ENCODE results near the gene SLC45A2.
"Not testable (repeated sequence)": the region's sequence is repeated elsewhere in the genome, so short reads cannot be mapped to it uniquely, and the experiment has no call there.

SLC45A2 gene

GRCh38 chr5:33984671-33985124, at the start of gene SLC45A2:
SLC45A2 (minus strand) TSS chr5:33984693; CDS start chr5:33984583, 110 bp downstream.
- H3K36me3 Mint-ChIP-seq (ENCODE audit: low read depth) = peaks cover 21% of the 10 kb centered on the region
- no peaks in the 10 kb centered on the region for H3K9me3 Mint-ChIP-seq
- H3K4me1 Mint-ChIP-seq = no peaks in the 10 kb centered on the region
- TF ChIP-seq CTCF (IDR thresholded peaks at IDR 0.05; ENCODE audit: unreplicated experiment in 3 of 3) = no peak
- no peak within 1 kb of the TSS for H3K4me3 Mint-ChIP-seq
- no peaks in the 10 kb centered on the region for H3K27me3 Mint-ChIP-seq (ENCODE audit: low read depth)
- H3K27ac Mint-ChIP-seq = no peak within 1 kb of the TSS

- H3K9me3 Mint-ChIP-seq = no peaks in the 10 kb centered on the region
- no peak for TF ChIP-seq CTCF (IDR thresholded peaks at IDR 0.05; ENCODE audit: unreplicated experiment in 3 of 3)
- H3K27me3 Mint-ChIP-seq (ENCODE audit: low read depth) = no peaks in the 10 kb centered on the region
- peaks cover 34% of the 10 kb centered on the region for H3K36me3 Mint-ChIP-seq (ENCODE audit: low read depth)
- no peak overlapping the region for H3K4me3 Mint-ChIP-seq
- H3K27ac Mint-ChIP-seq = peak overlapping the region in 2 of 3 experiments; percentile 6 to 40
- H3K4me1 Mint-ChIP-seq = peaks cover 13% of the 10 kb centered on the region
These were observed 47.5 kb upstream of the SLC45A2 start for GRCh38 chr5:34031966-34032365.

GRCh38 chr5:34031117-34031516, 46.6 kb upstream of the SLC45A2 start:
- Mint-ChIP-seq H3K27ac (peak overlapping the region in 1 of 3 experiments; percentile 84), H3K36me3 (ENCODE audit: low read depth) (peaks cover 39% of the 10 kb centered on the region), H3K27me3 (ENCODE audit: low read depth) (no peaks in the 10 kb centered on the region), H3K4me1 (peaks cover 11% of the 10 kb centered on the region), H3K4me3 (no peak overlapping the region), H3K9me3 (no peaks in the 10 kb centered on the region)
- no peak for TF ChIP-seq CTCF (IDR thresholded peaks at IDR 0.05; ENCODE audit: unreplicated experiment in 3 of 3)

GRCh38 chr5:34030585-34030984, 46.1 kb upstream of the SLC45A2 start:
- not testable (repeated sequence) for H3K9me3 Mint-ChIP-seq; H3K27me3 Mint-ChIP-seq (ENCODE audit: low read depth); H3K4me1 Mint-ChIP-seq; H3K4me3 Mint-ChIP-seq
- H3K27ac Mint-ChIP-seq = peak overlapping the region; percentile 49 to 84 (median 79)
- peaks cover 44% of the 10 kb centered on the region for H3K36me3 Mint-ChIP-seq (ENCODE audit: low read depth)

- peaks cover 6% of the 10 kb centered on the region for H3K4me1 Mint-ChIP-seq
- peaks cover 45% of the 10 kb centered on the region for H3K36me3 Mint-ChIP-seq (ENCODE audit: low read depth)
- no peak for TF ChIP-seq CTCF (IDR thresholded peaks at IDR 0.05; ENCODE audit: unreplicated experiment in 3 of 3)
- H3K27me3 Mint-ChIP-seq (ENCODE audit: low read depth) = no peaks in the 10 kb centered on the region
- H3K4me3 Mint-ChIP-seq = no peak overlapping the region
- H3K27ac Mint-ChIP-seq = peak overlapping the region; percentile 49 to 84 (median 79)
- no peaks in the 10 kb centered on the region for H3K9me3 Mint-ChIP-seq
These were observed 45.6 kb upstream of the SLC45A2 start for GRCh38 chr5:34030048-34030447.

GRCh38 chr5:34028349-34028748, 43.9 kb upstream of the SLC45A2 start:
- no peaks in the 10 kb centered on the region for H3K27me3 Mint-ChIP-seq (ENCODE audit: low read depth)
- H3K27ac Mint-ChIP-seq = peak overlapping the region in 1 of 3 experiments; percentile 3
- peaks cover 41% of the 10 kb centered on the region for H3K36me3 Mint-ChIP-seq (ENCODE audit: low read depth)
- no peaks in the 10 kb centered on the region for H3K4me1 Mint-ChIP-seq
- no peak overlapping the region for H3K4me3 Mint-ChIP-seq
- H3K9me3 Mint-ChIP-seq = no peaks in the 10 kb centered on the region
- TF ChIP-seq CTCF (IDR thresholded peaks at IDR 0.05; ENCODE audit: unreplicated experiment in 3 of 3) = no peak

Measured in nephron (organoid).